Activated gamma-delta T cell treated with anti-CD3 and anti-CD28 coated beads, Interleukin-2, amount 50 U/mL, for 16 hours (primary cell): ENCODE results near the gene HS1BP3.

Experiments used
- DNase-seq: peaks from one replicate; pipeline ENCODE4 v3.0.0-alpha.2; 2020; ENCODE audit warnings: low read depth

The HS1BP3 gene

DNA sequence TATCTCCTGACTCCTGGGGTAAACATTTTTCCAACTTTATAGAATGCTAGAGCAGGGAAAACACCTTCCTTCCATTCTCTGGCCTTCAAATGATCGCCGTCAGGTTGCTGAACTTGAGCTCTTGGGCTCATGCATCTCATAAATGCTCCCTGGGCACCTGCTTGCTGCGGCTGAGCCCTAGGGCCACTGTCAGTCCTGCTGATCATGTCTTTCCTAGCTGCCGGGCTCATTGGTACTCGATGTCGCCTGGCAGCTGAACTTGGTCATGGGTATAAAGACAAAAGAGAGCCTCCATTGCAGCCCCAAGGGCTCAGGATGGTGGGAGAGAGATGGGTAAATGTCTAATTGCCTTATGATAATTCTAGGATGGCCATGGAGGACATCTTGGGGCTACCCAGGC, 80.6 kb downstream of the HS1BP3 start:
- DNase-seq: no peak

DNA sequence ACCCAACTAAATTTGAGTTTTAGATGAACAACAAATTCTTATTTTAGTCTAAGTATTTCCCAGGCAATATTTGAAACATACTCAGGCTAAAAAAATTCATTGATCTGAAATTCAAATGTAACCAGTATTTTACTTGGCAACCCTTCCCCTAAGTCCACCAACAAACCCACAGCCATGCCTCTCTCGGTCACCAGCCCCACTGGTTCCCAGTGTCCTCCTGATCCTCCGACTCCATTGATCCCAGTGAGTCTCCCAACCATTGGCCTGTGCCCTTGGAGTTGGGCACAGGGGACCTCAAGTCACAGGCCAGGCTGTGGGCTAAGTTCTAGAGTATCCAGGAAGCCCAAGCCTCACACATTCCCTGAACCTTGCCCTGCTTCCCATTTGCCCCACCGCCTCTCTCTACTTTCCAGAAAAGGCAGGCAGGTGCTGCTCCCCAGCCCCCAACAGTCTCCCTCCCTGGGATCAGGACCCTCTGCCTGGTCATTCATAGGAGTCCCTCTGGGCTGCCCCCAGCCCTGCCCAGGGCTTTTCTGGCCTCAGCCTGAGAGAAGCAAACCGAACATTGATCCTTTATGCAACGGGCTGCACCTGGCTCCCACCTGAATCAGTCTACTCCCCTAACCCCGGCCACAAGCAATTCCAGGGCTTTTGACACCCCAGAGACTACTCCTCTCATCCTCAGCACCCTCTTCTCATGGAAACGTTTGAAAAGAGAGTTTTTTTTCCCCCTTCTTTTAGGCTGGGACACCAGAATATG, 81.3 kb downstream of the HS1BP3 start:
- no peak for DNase-seq

DNA sequence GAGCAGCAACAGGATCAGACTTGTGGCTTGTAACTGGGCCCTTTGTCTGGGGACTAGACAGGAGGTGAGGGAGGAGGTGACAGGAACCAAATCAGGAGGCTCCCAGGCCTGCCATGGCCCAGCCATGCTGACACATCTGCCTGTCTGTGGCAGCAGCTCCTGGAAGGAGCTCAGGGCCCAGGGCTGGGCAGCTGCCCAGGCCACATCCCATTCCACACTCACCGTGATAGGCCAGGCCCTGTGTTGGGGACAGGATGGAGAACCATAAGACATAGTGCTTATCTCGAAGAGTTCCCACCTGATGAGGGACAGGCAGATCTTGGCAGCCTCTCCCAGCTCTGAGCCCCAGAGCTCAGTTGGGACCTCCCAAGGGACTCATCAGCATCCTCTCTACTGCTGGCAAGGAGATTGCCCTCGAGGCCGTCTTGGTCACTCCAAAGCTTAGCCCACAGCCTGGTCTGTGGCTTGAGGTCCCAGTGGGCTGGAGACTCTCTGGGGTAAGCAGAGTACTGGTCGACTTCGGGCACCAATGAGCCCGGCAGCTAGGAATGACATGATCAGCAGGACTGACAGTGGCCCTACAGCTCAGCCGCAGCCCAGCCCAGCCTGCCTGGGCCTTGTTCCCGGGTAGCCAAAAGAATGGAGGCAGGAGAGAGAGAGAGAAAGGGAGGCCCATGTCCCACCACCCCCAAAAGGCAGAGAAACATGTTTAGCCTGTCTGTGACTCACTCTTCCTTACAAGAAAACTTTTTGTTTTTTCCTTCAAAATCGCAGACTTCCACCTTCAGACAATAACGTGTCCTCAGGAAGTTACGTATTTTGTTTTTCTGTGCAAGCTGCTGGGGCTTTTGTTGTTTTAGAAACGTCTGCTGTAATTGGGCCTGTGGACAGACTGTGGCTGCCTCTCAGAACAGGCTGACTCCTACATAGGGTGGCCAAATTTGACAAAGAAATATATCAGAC, 82.1 kb downstream of the HS1BP3 start:
- no peak for DNase-seq

GRCh38 chr2:20567926-20568179, 83.0 kb downstream of the HS1BP3 start:
- DNase-seq: no peak
